ENCODE data around the gene SACM1L.

The SACM1L gene

DNA sequence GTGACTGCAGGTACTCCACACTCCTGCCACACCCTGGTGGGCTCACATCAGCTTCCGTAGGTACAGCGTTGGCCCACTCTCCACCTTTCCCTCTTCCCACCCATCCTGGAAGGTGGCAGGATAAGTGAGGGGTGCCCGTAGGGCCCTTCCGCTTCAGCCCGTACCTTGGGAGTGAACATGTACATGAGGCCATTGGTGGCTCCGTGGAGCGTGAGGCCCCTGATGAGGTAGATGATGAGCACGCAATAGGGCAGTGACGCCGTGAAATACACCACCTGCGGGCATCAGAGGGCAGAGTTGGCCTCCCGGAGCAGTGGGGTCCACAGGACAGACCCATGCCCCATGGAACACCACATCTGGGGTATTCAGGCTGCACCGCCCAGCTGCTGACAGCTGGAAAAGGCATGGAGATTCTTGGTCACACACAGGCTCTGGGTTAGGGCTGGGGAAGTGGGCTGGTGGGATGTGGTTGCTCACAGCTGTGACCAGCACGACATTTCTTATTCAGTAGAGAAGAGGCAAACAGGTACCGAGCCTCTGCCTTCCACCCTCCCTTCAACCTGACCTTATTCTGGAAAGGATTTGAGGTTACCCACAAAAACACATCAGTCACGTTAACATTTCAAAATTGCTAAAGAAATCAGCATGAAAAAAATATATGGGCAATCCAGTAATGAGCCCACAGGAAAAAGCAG is 83.3 kb downstream of the SACM1L start:
- DNase-seq, result no peak

DNA sequence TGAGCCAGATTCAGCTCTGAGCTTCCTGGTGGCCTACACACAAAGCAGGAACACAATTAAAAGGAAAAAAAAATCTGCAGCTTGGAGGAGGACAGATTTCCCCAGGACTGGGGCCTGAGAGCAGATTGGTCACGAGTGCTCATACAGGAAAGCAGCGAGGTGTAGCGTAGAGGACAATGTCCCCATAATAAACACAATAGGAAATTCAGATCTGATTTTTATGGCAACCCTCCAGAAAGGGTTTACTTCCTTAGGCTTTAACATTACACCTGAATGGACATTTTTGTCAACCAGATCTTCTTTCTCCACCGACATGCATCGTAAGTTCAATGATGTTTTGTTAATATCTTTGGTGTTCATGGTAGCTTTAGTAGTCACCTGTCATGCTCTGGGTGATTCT is 83.9 kb downstream of the SACM1L start:
- no peak for DNase-seq

GRCh38 chr3:45773714-45774449 is 84.7 kb downstream of the SACM1L start:
- no peak for DNase-seq

DNA sequence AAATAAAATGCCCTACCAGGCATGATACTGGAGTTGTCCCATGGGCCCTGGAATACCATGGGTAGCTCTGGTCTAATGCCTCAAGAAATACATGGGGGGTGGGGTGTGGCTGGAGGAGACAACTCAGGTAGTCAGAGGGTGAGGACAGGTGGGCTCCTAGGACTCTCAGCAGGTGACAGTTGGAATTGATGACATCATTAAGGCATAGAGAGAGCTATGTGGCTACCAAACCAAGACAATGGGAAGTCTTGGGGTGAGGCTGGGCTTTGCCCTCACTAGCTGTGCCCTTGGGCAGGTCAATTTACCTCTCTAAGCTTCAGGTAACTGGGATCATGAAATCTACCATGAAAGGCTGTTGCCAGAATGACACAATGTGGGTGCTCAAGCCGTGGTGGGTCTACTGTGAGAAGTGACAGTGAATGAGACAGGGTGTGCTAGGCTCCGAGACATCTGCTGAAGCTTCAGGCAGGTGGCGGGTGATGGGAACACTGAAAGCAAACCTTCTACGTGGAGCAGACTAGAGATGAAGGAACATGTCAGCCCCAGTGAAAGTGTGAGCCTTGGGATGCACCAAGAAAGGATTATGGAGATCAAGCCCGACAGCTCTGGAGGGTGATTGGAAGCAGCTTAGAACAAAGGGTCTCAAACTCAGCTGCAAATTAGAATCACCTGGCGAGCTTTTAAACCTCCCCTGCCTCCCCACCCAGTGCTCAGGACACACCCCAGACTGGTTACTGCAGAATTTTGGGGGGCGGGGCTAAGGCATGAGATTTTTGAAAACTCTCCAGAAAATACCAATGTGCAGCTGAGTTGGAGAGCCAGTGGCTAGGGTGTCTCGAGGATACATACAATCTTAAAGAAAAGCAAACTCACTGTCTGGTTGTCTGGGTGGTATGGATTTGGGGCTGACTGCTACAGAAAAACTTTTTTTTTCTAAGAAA is 85.7 kb downstream of the SACM1L start:
- no peak for DNase-seq

DNA sequence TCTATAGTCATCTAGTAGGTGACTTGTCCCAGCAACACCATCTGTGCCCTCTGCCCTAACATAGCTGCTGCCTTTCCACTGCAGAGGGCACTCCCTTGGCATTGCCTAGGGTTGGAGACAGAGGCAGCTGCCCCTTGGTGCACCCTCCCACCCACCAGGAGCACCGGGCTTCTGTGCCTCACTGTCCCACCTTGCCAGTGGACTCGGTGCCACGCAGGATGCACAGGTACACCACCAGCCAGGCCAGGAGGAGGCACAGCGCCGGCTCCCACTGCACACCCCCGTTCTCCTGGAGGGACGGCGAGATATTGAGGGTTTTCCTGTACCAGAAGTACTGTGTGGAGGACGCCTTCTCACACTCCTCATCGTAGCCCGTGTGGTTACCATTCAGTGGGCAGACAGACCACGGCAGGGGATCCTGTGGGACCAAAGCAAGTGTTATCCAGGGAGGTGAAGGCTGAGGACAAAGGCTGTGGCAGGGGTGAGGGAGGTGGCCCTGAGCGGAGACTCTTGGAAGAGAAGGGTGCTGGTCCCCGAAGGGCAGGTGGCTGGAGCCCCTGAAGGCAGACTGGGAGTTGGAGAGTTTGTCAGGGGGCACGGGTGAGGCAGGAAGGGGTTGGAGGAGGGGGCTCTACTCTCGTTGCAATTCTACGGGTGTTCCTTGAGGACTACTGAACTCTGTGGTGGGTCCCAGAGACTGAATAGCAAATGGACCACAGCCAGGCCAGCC is 86.5 kb downstream of the SACM1L start:
- DNase-seq, result no peak

- no peak for DNase-seq
Measured at GRCh38 chr3:45776301-45776595, 87.1 kb downstream of the SACM1L start.

DNA sequence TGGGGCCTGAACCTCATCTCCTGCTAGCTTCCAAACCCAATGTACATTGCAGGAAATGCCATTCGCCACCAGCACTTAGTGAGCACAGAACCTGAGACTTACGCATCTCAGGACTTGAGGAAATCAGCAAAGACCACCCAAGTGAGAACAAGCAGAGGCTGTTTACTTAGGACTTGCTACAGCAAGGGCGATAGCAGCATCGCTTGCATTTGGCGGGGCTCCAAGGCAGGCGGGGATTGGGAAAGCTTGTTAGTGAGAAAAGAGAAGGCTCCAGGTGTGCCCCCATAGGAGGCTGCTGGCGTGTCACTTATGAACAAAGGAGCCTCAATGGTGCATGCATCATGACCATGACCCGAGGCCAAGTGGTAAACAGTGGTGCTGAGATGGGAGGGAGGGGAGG is 87.4 kb downstream of the SACM1L start:
- DNase-seq, result no peak

GRCh38 chr3:45777111-45777745 is 88.0 kb downstream of the SACM1L start:
- no peak for DNase-seq

GRCh38 chr3:45777746-45778386 is 88.7 kb downstream of the SACM1L start:
- no peak for DNase-seq

DNA sequence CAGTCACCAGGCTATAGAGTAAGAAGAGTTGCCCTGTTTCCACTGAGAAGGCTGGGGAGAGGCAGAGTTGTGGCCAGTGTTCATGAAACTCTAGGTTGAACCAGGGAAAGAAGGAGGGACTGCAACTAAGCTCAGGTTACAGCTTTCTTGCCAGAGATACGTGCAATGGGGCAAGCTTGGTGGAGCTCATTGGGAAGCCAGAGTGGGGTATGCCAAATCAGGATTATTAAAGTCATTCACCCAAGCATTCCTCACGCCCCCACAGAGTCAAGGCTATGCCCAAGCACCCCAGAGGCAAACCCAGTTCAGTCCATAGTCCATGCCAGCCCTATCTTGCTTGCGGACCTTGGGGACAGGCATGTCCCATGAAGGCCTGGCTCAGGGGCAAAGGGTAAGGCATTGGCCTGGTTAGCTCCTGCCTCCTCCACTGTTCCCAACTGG is 89.6 kb downstream of the SACM1L start:
- no peak for DNase-seq

GRCh38 chr3:45779746-45780735 is 90.8 kb downstream of the SACM1L start:
- DNase-seq, result no peak

GRCh38 chr3:45781271-45781670 is 92.1 kb downstream of the SACM1L start:
- DNase-seq, result no peak

GRCh38 chr3:45781841-45782240 is 92.6 kb downstream of the SACM1L start:
- no peak for DNase-seq

DNA sequence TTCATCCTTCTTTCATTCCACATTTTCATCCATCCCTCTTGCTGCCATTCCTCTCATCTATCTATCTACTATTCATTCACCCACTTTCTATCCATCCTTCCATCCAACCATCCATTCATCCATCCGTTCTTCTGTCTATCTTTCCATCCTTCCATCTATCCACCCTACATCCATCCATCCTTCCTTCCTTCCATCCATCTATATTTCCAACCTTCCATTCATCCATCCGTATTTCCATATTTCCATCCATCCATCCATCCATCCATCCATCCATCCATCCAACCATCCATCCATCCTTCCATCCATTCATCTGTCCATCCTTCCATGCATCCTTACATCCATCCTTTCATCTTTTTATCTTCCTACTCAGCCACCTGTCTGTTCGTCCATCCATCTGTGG is 93.2 kb downstream of the SACM1L start:
- DNase-seq, result no peak

GRCh38 chr3:45783667-45784066 is 94.5 kb downstream of the SACM1L start:
- no peak for DNase-seq

DNA sequence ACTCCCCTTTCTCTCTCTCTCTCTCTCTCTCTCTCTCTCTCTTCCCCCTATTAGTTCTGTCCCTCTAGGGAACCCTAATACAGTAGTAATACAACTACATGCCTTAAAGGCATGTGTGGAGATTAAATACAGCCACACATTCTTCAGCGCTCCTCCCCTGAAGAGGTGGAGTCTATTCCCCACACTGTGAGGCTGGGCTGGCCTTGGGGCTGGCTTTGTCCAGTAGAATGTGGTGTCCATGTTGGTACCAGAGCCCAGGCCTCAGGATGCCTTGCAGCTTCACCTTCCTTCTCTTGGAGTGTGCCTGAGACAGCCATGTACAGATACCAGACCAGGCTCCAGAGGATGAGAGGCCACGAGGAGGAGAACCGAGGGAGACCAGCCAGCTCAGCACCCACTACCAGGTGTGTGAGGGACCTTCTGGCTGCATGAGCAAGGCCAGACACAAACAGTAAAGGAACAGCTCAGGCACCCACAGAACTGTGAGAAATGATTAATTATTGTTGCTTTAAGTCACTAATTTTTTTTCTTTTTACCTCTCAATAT is 96.5 kb downstream of the SACM1L start:
- DNase-seq, result no peak

DNA sequence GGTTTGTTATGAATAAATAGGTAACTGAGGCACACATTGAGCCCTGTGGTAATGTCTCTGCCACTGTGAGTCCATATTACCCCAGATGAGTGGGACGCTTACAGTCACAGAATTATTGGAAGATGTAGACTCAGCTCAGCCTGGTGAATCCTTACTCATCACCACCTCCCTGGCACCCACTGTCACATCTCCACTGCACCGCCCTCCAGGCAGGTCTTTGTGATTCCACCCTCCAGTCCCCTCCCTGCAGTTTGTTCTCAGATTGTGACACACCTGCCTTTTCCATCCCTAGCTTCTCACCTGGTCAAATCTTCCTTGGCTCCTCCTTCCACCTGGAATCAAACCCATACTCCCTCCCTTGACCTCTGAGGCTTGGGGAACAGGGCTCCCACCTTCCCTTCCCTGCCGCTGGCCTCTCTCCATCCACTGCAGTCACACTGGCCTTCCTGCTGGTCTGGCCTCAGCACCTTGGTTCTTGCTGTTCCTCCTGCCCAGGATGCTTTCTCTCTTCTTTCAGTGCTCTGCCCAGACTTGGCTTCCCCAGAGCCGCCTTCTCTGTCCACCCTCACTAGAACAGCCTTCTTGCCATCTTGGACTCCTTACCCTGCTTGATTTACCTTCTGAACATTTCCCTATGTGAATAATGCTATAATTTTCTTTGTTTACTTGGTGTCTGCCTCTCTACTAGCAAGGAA is 97.8 kb downstream of the SACM1L start:
- DNase-seq, result no peak

- no peak for DNase-seq
Measured at GRCh38 chr3:45787551-45787950, 98.4 kb downstream of the SACM1L start.

- DNase-seq, result no peak
Measured at GRCh38 chr3:45789235-45789812, 100.1 kb downstream of the SACM1L start.

Measured in NK-92 treated with Interleukin-12 subunit alpha and Interleukin-12 subunit beta, amount 100 ng/mL, for 24 hours (cell line).